H9 (cell line): ENCODE results near the gene SCAF4. TPM values are rescaled to one million over a fixed set of nuclear protein-coding genes. Genes with fewer than 3 reads are reported as not detected.

Experiments used
- DNase-seq: peaks from one replicate; pipeline ENCODE4 v3.0.0-alpha.2; 2017
- H2AFZ ChIP-seq: one replicate; pipeline ENCODE4 v1.6.1; 2013; ENCODE audit warnings: mild to moderate bottlenecking, low read length, control low read depth, moderate library complexity
- H2AK5ac ChIP-seq: 2 replicates; pipeline ENCODE4 v1.6.1; 2013; ENCODE audit warnings: low read length, control low read depth, mixed read lengths; ENCODE audit not compliant: insufficient read length
- H2BK120ac ChIP-seq: one replicate; pipeline ENCODE4 v1.6.1; 2013; ENCODE audit warnings: low read depth, mild to moderate bottlenecking, low read length, control low read depth, inconsistent platforms; ENCODE audit not compliant: poor library complexity, severe bottlenecking
- H2BK12ac ChIP-seq: 2 replicates; pipeline ENCODE4 v1.6.1; 2013; ENCODE audit warnings: low read length, control low read depth, mixed read lengths, low read depth; ENCODE audit not compliant: insufficient read length
- H2BK15ac ChIP-seq: 2 replicates; pipeline ENCODE4 v1.6.1; 2013; ENCODE audit warnings: low read depth, low read length, control low read depth
- H2BK20ac ChIP-seq: one replicate; pipeline ENCODE4 v1.6.1; 2013; ENCODE audit warnings: low read depth, mild to moderate bottlenecking, low read length, control low read depth, inconsistent platforms; ENCODE audit not compliant: poor library complexity, severe bottlenecking
- H2BK5ac ChIP-seq: 2 replicates; pipeline ENCODE4 v1.6.1; 2013; ENCODE audit warnings: low read length, control low read depth, mixed read lengths; ENCODE audit not compliant: insufficient read length
- H3K14ac ChIP-seq: 2 replicates; pipeline ENCODE4 v1.6.1; 2013; ENCODE audit warnings: low read length, control low read depth; ENCODE audit not compliant: insufficient read depth
- H3K18ac ChIP-seq: 2 replicates; pipeline ENCODE4 v1.6.1; 2013; ENCODE audit warnings: low read depth, mild to moderate bottlenecking, mixed read lengths, low read length, control low read depth; ENCODE audit not compliant: insufficient read length
- H3K23ac ChIP-seq: 2 replicates; pipeline ENCODE4 v1.6.1; 2013; ENCODE audit warnings: low read length, control low read depth, mixed read lengths, low read depth; ENCODE audit not compliant: insufficient read length
- H3K23me2 ChIP-seq: 2 replicates; pipeline ENCODE4 v1.6.1; 2013; ENCODE audit warnings: low read depth, mild to moderate bottlenecking, mixed read lengths, low read length, control low read depth; ENCODE audit not compliant: insufficient read length, poor library complexity, severe bottlenecking
- H3K27ac ChIP-seq: 2 replicates; pipeline ENCODE4 v1.5.1; 2013; ENCODE audit warnings: low read length, control low read depth, mixed read lengths, low read depth; ENCODE audit not compliant: insufficient read length
- H3K27me3 ChIP-seq: 2 replicates; pipeline ENCODE4 v1.6.1; 2013; ENCODE audit warnings: low read length, control low read depth, inconsistent platforms; ENCODE audit not compliant: insufficient read depth
- H3K4ac ChIP-seq: 2 replicates; pipeline ENCODE4 v1.6.1; 2013; ENCODE audit warnings: low read depth, mild to moderate bottlenecking, control low read depth, inconsistent platforms, low read length, moderate library complexity
- H3K4me1 ChIP-seq: 2 replicates; pipeline ENCODE4 v1.6.1; 2013; ENCODE audit warnings: low read length, control low read depth, inconsistent platforms; ENCODE audit not compliant: insufficient read depth
- H3K4me2 ChIP-seq: 2 replicates; pipeline ENCODE4 v1.6.1; 2013; ENCODE audit warnings: low read length, control low read depth, mixed read lengths; ENCODE audit not compliant: insufficient read length, insufficient read depth
- H3K56ac ChIP-seq: 2 replicates; pipeline ENCODE4 v1.6.1; 2013; ENCODE audit warnings: low read depth, mild to moderate bottlenecking, mixed read lengths, low read length, control low read depth; ENCODE audit not compliant: insufficient read length
- H3K79me1 ChIP-seq: 2 replicates; pipeline ENCODE4 v1.6.1; 2013; ENCODE audit warnings: low read depth, mild to moderate bottlenecking, moderate library complexity, low read length, control low read depth, inconsistent platforms; ENCODE audit not compliant: insufficient read depth, poor library complexity, severe bottlenecking
- H3K79me2 ChIP-seq: 2 replicates; pipeline ENCODE4 v1.6.1; 2013; ENCODE audit warnings: low read length, control low read depth, inconsistent platforms; ENCODE audit not compliant: insufficient read depth
- H3K9ac ChIP-seq: 2 replicates; pipeline ENCODE4 v1.6.1; 2013; ENCODE audit warnings: low read length, control low read depth, mixed read lengths; ENCODE audit not compliant: insufficient read length; ENCODE audit errors: extremely low read depth
- H3K9me3 ChIP-seq: one replicate; pipeline ENCODE4 v1.6.1; 2013; ENCODE audit warnings: low read depth, low read length, inconsistent platforms; ENCODE audit not compliant: control insufficient read depth
- H3T11ph ChIP-seq: one replicate; pipeline ENCODE4 v1.6.1; 2013; ENCODE audit warnings: mild to moderate bottlenecking, low read length, control low read depth, inconsistent platforms
- H4K20me1 ChIP-seq: one replicate; pipeline ENCODE4 v1.6.1; 2013; ENCODE audit not compliant: control insufficient read depth, insufficient read length, insufficient read depth
- H4K5ac ChIP-seq: 2 replicates; pipeline ENCODE4 v1.6.1; 2013; ENCODE audit warnings: low read depth, mild to moderate bottlenecking, mixed read lengths, low read length, control low read depth; ENCODE audit not compliant: insufficient read length
- H4K8ac ChIP-seq: replicated peaks from 2 replicates; pipeline ENCODE4 v1.6.1; 2013; ENCODE audit warnings: low read length, control low read depth, mixed read lengths, low read depth; ENCODE audit not compliant: insufficient read length
- H4K91ac ChIP-seq: 2 replicates; pipeline ENCODE4 v1.6.1; 2013; ENCODE audit warnings: low read depth, mild to moderate bottlenecking, moderate library complexity, mixed read lengths, low read length, control low read depth; ENCODE audit not compliant: insufficient read length
- H3K27ac Mint-ChIP-seq, 3 experiments: 2 replicates in 2 of 3; 3 replicates in 1 of 3; pipeline ENCODE4 v1.8.0; 2020 to 2021; ENCODE audit warnings: mixed read lengths in 3 of 3, mild to moderate bottlenecking in 1 of 3, moderate library complexity in 1 of 3
- H3K27me3 Mint-ChIP-seq: 2 replicates; pipeline ENCODE4 v1.8.0; 2021; ENCODE audit warnings: low read depth, mild to moderate bottlenecking, moderate library complexity, mixed read lengths
- H3K36me3 Mint-ChIP-seq, 3 experiments: 2 replicates in 2 of 3; 3 replicates in 1 of 3; pipeline ENCODE4 v1.8.0; 2020 to 2021; ENCODE audit warnings: low read depth in 3 of 3, mixed read lengths in 3 of 3; ENCODE audit not compliant: insufficient read depth in 1 of 3
- H3K4me1 Mint-ChIP-seq, 2 experiments: 2 replicates each; pipeline ENCODE4 v1.8.0; 2020; ENCODE audit warnings: mixed read lengths in 2 of 2
- H3K4me3 Mint-ChIP-seq, 2 experiments: 2 replicates in 1 of 2; 3 replicates in 1 of 2; pipeline ENCODE4 v1.8.0; 2020 to 2021; ENCODE audit warnings: mild to moderate bottlenecking in 2 of 2, mixed read lengths in 2 of 2, moderate library complexity in 1 of 2
- H3K9me3 Mint-ChIP-seq, 2 experiments: 2 replicates in 1 of 2; 3 replicates in 1 of 2; pipeline ENCODE4 v1.8.0; 2020; ENCODE audit warnings: mild to moderate bottlenecking in 2 of 2, mixed read lengths in 2 of 2, moderate library complexity in 1 of 2
- CTCF ChIP-seq: fragments of 200-600 bp; sonication (generic); conservative IDR thresholded peaks from 3 replicates; pipeline ENCODE4 v1.8.0; 2021; ENCODE audit warnings: antibody characterized with exemption, mild to moderate bottlenecking
- WGBS: extraction: QIAGEN DNeasy Blood & Tissue Kit; methylation state at CpG from one replicate; pipeline ENCODE4 v1.1.7; 2013; ENCODE audit warnings: missing lambda C conversion rate, low lambda C conversion rate, mixed read lengths; ENCODE audit not compliant: insufficient read length; ENCODE audit errors: extremely low coverage; 5-methylcytosine and 5-hydroxymethylcytosine counted together
- total RNA-seq: library from RNA; stranded (reverse); gene quantifications from 2 replicates; pipeline ENCODE4 v1.2.1, GENCODE V29; 2021

Gene SCAF4
- total RNA-seq, 1 experiment from 2014 or later: 76.8 TPM

GRCh38 chr21:31777857-31778256 is 45.9 kb upstream of the SCAF4 start:
- no peak overlapping the region for H3K56ac ChIP-seq
- no CpG with 5 or more reads among the region's 5 CpGs for WGBS
- H4K5ac ChIP-seq: no peak overlapping the region
- H3K79me2 ChIP-seq: no peaks in the 10 kb centered on the region
- H4K20me1 ChIP-seq: no peaks in the 10 kb centered on the region
- H3K23ac ChIP-seq: no peak overlapping the region
- H3K4me1 ChIP-seq: no peaks in the 10 kb centered on the region
- no peak overlapping the region for H3T11ph ChIP-seq
- no peak overlapping the region for H2BK15ac ChIP-seq
- H3K14ac ChIP-seq: no peak overlapping the region
- H3K27me3 Mint-ChIP-seq: no peaks in the 10 kb centered on the region; the same call in 1 of the 2 replicates
- H2BK20ac ChIP-seq: no peak overlapping the region
- H2AK5ac ChIP-seq: no peak overlapping the region
- H3K79me1 ChIP-seq: no peaks in the 10 kb centered on the region
- H3K4me3 Mint-ChIP-seq: no peak overlapping the region
- no peak for DNase-seq
- no peaks in the 10 kb centered on the region for H3K9me3 ChIP-seq
- no peak overlapping the region for H2BK12ac ChIP-seq
- H2BK120ac ChIP-seq: no peak overlapping the region
- no peaks in the 10 kb centered on the region for H3K9me3 Mint-ChIP-seq
- no peak overlapping the region for H3K27ac Mint-ChIP-seq
- TF ChIP-seq CTCF: no peak
- H3K27me3 ChIP-seq: no peaks in the 10 kb centered on the region
- H4K91ac ChIP-seq: no peak overlapping the region
- H3K27ac ChIP-seq: no peak overlapping the region
- H3K4ac ChIP-seq: no peak overlapping the region
- H3K9ac ChIP-seq: no peak overlapping the region
- H3K36me3 Mint-ChIP-seq: no peaks in the 10 kb centered on the region
- H2BK5ac ChIP-seq: no peak overlapping the region
- H3K18ac ChIP-seq: no peak overlapping the region
- no peak overlapping the region for H3K4me2 ChIP-seq
- H3K23me2 ChIP-seq: no peaks in the 10 kb centered on the region
- no peak overlapping the region for H2AFZ ChIP-seq
- peaks cover 0 to 3% of the 10 kb centered on the region in 2 experiments; a peak in 1 of 4 replicates for H3K4me1 Mint-ChIP-seq
- H4K8ac ChIP-seq: no peak overlapping the region
